ENCODE results near the gene DYSF.

Gene DYSF

GRCh38 chr2:71578767-71579342 lies 125.5 kb downstream of the DYSF start:
- DNase-seq: no peak

GRCh38 chr2:71581026-71581425 lies 127.7 kb downstream of the DYSF start:
- no peak for DNase-seq

GRCh38 chr2:71583876-71584275 lies 130.5 kb downstream of the DYSF start:
- DNase-seq: no peak

- DNase-seq: no peak
Measured at GRCh38 chr2:71586471-71586870, 133.1 kb downstream of the DYSF start.

GRCh38 chr2:71587509-71588073 lies 134.2 kb downstream of the DYSF start:
- DNase-seq: no peak

- DNase-seq: peak; percentile 7 to 52 (median 23)
Measured at GRCh38 chr2:71588497-71589170, 135.3 kb downstream of the DYSF start.

GRCh38 chr2:71589763-71590162 lies 136.4 kb downstream of the DYSF start:
- no peak for DNase-seq

- DNase-seq: no peak
Measured at GRCh38 chr2:71591044-71591443, 137.7 kb downstream of the DYSF start.

- DNase-seq: no peak
Measured at GRCh38 chr2:71592181-71592711, 138.9 kb downstream of the DYSF start.

- DNase-seq: no peak
Measured at GRCh38 chr2:71595569-71595968, 142.2 kb downstream of the DYSF start.

- DNase-seq: no peak
Measured at GRCh38 chr2:71596011-71596410, 142.7 kb downstream of the DYSF start.

GRCh38 chr2:71597756-71598155 lies 144.4 kb downstream of the DYSF start:
- no peak for DNase-seq

GRCh38 chr2:71598526-71598925 lies 145.2 kb downstream of the DYSF start:
- DNase-seq: no peak

GRCh38 chr2:71599038-71599437 lies 145.7 kb downstream of the DYSF start:
- DNase-seq: no peak

GRCh38 chr2:71599646-71600236 lies 146.4 kb downstream of the DYSF start:
- DNase-seq: no peak

GRCh38 chr2:71600555-71600954 lies 147.2 kb downstream of the DYSF start:
- DNase-seq: no peak

- DNase-seq: no peak
Measured at GRCh38 chr2:71601136-71602114, 148.1 kb downstream of the DYSF start.

- no peak for DNase-seq
Measured at GRCh38 chr2:71602115-71602495, 148.7 kb downstream of the DYSF start.

GRCh38 chr2:71602581-71602980 lies 149.2 kb downstream of the DYSF start:
- no peak for DNase-seq

GRCh38 chr2:71603311-71603811 lies 150.0 kb downstream of the DYSF start:
- DNase-seq: peak; percentile 40 to 76 (median 56)

GRCh38 chr2:71603851-71604725 lies 150.7 kb downstream of the DYSF start:
- DNase-seq: no peak

All from suppressor macrophage (primary cell).